Loucy (cell line): ENCODE results near the gene DACT2.

Experiments
- EZH2phosphoT487 ChIP-seq: fragments of 200-600 bp; IDR thresholded peaks from 2 replicates; pipeline ENCODE4 v1.6.1; 2018; ENCODE audit warnings: antibody characterized with exemption, mild to moderate bottlenecking, moderate library complexity, borderline replicate concordance
- TF ChIP-seq, protein P1 (sequence below): fragments of 200-600 bp; sonication (generic); conservative IDR thresholded peaks from 2 replicates; pipeline ENCODE4 v1.5.1; 2014; ENCODE audit warnings: mild to moderate bottlenecking, antibody characterized with exemption, low read length

DNA sequence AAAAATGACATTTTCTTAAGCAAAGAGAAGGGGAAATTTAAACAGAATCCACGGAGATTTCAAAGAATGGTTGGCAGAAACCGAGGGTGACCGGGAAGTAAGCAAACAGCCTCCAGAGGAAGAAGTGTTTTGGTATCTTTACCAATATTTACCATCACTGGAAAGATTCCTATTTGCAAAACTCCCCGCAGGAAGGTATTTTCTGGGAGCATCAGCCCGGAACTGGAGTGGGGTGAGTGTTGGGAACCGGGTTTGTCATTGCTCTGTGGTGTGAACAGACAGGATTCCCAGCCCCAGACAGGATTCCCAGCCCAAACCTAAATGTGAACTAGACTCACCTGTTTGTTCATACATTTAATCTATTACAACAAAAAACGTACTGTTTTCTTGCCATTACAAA is 19.2 kb upstream of the DACT2 start:
- TF ChIP-seq, protein P1, sequence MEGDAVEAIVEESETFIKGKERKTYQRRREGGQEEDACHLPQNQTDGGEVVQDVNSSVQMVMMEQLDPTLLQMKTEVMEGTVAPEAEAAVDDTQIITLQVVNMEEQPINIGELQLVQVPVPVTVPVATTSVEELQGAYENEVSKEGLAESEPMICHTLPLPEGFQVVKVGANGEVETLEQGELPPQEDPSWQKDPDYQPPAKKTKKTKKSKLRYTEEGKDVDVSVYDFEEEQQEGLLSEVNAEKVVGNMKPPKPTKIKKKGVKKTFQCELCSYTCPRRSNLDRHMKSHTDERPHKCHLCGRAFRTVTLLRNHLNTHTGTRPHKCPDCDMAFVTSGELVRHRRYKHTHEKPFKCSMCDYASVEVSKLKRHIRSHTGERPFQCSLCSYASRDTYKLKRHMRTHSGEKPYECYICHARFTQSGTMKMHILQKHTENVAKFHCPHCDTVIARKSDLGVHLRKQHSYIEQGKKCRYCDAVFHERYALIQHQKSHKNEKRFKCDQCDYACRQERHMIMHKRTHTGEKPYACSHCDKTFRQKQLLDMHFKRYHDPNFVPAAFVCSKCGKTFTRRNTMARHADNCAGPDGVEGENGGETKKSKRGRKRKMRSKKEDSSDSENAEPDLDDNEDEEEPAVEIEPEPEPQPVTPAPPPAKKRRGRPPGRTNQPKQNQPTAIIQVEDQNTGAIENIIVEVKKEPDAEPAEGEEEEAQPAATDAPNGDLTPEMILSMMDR: no peak
- TF ChIP-seq EZH2phosphoT487: no peak
